Measurements from ENCODE around the gene IFT74.

The IFT74 gene

DNA sequence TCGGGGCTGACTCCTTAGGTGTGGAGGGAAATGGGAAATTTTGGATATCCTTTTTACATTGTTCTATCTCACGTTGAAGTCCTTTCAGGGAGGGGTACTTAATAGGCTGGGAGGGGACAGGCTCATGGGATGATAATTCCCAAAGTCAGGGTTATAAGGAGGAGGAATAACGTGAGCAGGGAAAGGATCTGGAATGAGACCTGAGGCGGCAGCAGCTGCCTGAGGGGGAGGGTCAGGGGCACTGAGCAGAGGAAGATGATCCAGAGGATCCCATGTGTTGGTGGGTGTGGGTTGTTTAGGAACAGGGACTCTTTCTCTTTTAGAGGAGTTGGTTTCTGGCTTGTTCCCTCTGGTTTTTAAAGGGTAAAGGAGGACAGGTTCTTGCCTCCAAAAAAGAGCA, 18.7 kb downstream of the IFT74 start:
- TF ChIP-seq, protein P1, sequence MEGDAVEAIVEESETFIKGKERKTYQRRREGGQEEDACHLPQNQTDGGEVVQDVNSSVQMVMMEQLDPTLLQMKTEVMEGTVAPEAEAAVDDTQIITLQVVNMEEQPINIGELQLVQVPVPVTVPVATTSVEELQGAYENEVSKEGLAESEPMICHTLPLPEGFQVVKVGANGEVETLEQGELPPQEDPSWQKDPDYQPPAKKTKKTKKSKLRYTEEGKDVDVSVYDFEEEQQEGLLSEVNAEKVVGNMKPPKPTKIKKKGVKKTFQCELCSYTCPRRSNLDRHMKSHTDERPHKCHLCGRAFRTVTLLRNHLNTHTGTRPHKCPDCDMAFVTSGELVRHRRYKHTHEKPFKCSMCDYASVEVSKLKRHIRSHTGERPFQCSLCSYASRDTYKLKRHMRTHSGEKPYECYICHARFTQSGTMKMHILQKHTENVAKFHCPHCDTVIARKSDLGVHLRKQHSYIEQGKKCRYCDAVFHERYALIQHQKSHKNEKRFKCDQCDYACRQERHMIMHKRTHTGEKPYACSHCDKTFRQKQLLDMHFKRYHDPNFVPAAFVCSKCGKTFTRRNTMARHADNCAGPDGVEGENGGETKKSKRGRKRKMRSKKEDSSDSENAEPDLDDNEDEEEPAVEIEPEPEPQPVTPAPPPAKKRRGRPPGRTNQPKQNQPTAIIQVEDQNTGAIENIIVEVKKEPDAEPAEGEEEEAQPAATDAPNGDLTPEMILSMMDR (IDR thresholded peaks at IDR 0.05) = no peak
- Histone ChIP-seq H3K4me3 (ENCODE audit: low read depth in 1 of 2, low read length in 1 of 2) (no peak overlapping the region), H3K4me1 (ENCODE audit: control insufficient read depth in 1 of 2, insufficient read depth in 1 of 2, low read depth in 1 of 2, low read length in 1 of 2) (no peaks in the 10 kb centered on the region), H3K36me3 (no peaks in the 10 kb centered on the region), H3K27me3 (no peaks in the 10 kb centered on the region), H3K9me3 (no peaks in the 10 kb centered on the region), H3K27ac (no peak overlapping the region)

GRCh38 chr9:26975728-26976707, 19.8 kb downstream of the IFT74 start:
- no peaks in the 10 kb centered on the region for H3K36me3 ChIP-seq
- H3K4me3 ChIP-seq (ENCODE audit: low read depth in 1 of 2, low read length in 1 of 2) = no peak overlapping the region
- TF ChIP-seq, protein P1 (IDR thresholded peaks at IDR 0.05) = no peak
- H3K4me1 ChIP-seq (ENCODE audit: control insufficient read depth in 1 of 2, insufficient read depth in 1 of 2, low read depth in 1 of 2, low read length in 1 of 2) = no peaks in the 10 kb centered on the region
- H3K27ac ChIP-seq = no peak overlapping the region
- no peaks in the 10 kb centered on the region for H3K27me3 ChIP-seq
- H3K9me3 ChIP-seq = no peaks in the 10 kb centered on the region

- Histone ChIP-seq H3K27ac (no peak overlapping the region), H3K4me3 (ENCODE audit: low read depth in 1 of 2, low read length in 1 of 2) (no peak overlapping the region), H3K4me1 (ENCODE audit: control insufficient read depth in 1 of 2, insufficient read depth in 1 of 2, low read depth in 1 of 2, low read length in 1 of 2) (no peaks in the 10 kb centered on the region), H3K27me3 (no peaks in the 10 kb centered on the region), H3K36me3 (no peaks in the 10 kb centered on the region), H3K9me3 (no peaks in the 10 kb centered on the region)
- TF ChIP-seq, protein P1 (IDR thresholded peaks at IDR 0.05) = no peak
Observed at GRCh38 chr9:26983340-26983739, 27.1 kb downstream of the IFT74 start.

DNA sequence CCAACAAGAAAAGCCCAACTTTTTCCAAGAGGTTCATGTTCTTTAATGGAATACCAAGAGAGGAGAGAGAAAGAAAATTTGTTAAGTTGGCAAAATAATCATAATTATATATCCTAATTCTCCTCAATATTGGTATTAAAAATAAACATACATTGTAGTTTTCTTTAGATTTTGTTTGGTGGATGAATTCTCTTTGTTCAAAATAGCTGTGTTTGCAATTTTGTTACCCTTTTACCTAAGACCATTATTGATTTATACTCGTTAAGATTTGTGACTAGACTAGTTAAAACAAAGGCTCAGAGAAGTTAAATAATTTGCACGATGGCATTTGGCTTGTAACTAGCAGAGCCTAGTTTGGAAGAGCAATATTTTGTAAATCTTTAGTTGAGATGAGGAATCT, 39.6 kb downstream of the IFT74 start:
- Histone ChIP-seq H3K27me3 (no peaks in the 10 kb centered on the region), H3K27ac (no peak overlapping the region), H3K4me3 (ENCODE audit: low read depth in 1 of 2, low read length in 1 of 2) (no peak overlapping the region), H3K36me3 (no peaks in the 10 kb centered on the region), H3K4me1 (ENCODE audit: control insufficient read depth in 1 of 2, insufficient read depth in 1 of 2, low read depth in 1 of 2, low read length in 1 of 2) (no peaks in the 10 kb centered on the region), H3K9me3 (no peaks in the 10 kb centered on the region)
- TF ChIP-seq, protein P1 (IDR thresholded peaks at IDR 0.05) = no peak

DNA sequence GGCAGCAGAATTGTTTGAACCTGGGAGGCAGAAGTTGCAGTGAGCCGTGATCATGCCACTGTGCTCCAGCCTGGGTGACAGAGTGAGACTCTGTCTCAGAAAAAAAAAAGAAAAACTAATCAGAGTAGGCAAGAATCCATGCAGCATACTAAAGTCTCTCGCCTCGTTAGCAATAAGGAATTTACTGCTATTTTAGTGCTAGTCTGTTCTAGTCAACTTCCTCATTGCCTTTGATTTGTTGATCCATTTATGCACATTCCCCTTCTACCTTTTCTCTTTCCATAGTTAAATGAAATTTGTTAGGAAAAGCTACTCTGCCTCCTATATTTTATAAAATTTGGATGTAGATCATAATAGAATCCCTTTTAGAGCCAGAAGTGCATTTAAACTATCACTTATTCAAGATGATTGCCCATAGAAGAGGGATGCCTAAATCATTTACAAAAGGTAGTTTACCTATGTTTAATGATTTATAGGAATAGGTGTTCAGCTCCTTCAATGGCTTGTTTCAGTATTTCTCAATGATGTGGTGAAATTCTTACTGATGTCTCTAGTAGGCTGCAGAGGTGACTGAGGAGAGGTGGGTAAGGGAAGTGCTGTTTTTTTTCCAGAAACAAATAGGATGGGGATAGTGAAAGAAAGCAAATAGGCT, 47.3 kb downstream of the IFT74 start:
- Histone ChIP-seq H3K9me3 (no peaks in the 10 kb centered on the region), H3K4me1 (ENCODE audit: control insufficient read depth in 1 of 2, insufficient read depth in 1 of 2, low read depth in 1 of 2, low read length in 1 of 2) (no peaks in the 10 kb centered on the region), H3K27me3 (no peaks in the 10 kb centered on the region), H3K36me3 (no peaks in the 10 kb centered on the region), H3K4me3 (ENCODE audit: low read depth in 1 of 2, low read length in 1 of 2) (no peak overlapping the region), H3K27ac (no peak overlapping the region)
- TF ChIP-seq, protein P1 (IDR thresholded peaks at IDR 0.05) = no peak
